BLaER1 (cell line): ENCODE data around the gene MAP3K13.
"Not testable (repeated sequence)": the region's sequence is repeated elsewhere in the genome, so short reads cannot be mapped to it uniquely, and the experiment has no call there.

Experiments
- H3K27ac ChIP-seq: shearing (Covaris generic); formaldehyde crosslinking; 2 replicates; pipeline ENCODE4 v1.8.1; 2022
- H3K27me3 ChIP-seq: shearing (Covaris generic); formaldehyde crosslinking; 2 replicates; pipeline ENCODE4 v1.8.1; 2022
- H3K36me3 ChIP-seq: shearing (Covaris generic); formaldehyde crosslinking; 2 replicates; pipeline ENCODE4 v1.8.1; 2022
- H3K4me1 ChIP-seq: shearing (Covaris generic); formaldehyde crosslinking; 2 replicates; pipeline ENCODE4 v1.8.1; 2022
- H3K4me2 ChIP-seq: shearing (Covaris generic); formaldehyde crosslinking; 2 replicates; pipeline ENCODE4 v1.8.1; 2022
- H3K4me3 ChIP-seq: shearing (Covaris generic); formaldehyde crosslinking; 2 replicates; pipeline ENCODE4 v1.8.1; 2022
- H3K9ac ChIP-seq: shearing (Covaris generic); formaldehyde crosslinking; 2 replicates; pipeline ENCODE4 v1.8.1; 2022
- H3K9me3 ChIP-seq: shearing (Covaris generic); formaldehyde crosslinking; 2 replicates; pipeline ENCODE4 v1.8.1; 2022
- H4K20me1 ChIP-seq: shearing (Covaris generic); formaldehyde crosslinking; 2 replicates; pipeline ENCODE4 v1.8.1; 2022
- Cebpa-rat ChIP-seq: shearing (Covaris generic); IDR thresholded peaks from 2 replicates; pipeline ENCODE4 v1.8.1; 2022

The MAP3K13 gene

GRCh38 chr3:185469542-185469941, 106.6 kb downstream of the MAP3K13 start:
- Histone ChIP-seq H3K4me2 (no peak overlapping the region), H3K27ac (no peak overlapping the region), H4K20me1 (no peaks in the 10 kb centered on the region), H3K27me3 (no peaks in the 10 kb centered on the region), H3K4me3 (no peak overlapping the region), H3K36me3 (peaks cover 6% of the 10 kb centered on the region; the same call in 1 of the 2 replicates), H3K9me3 (no peaks in the 10 kb centered on the region), H3K9ac (no peak overlapping the region), H3K4me1 (no peaks in the 10 kb centered on the region)
- no peak for TF ChIP-seq Cebpa-rat

- Histone ChIP-seq H3K4me2 (no peak overlapping the region), H4K20me1 (no peaks in the 10 kb centered on the region), H3K36me3 (peaks cover 6% of the 10 kb centered on the region; the same call in 1 of the 2 replicates), H3K4me1 (no peaks in the 10 kb centered on the region), H3K27me3 (no peaks in the 10 kb centered on the region), H3K27ac (no peak overlapping the region), H3K9me3 (no peaks in the 10 kb centered on the region), H3K4me3 (no peak overlapping the region), H3K9ac (no peak overlapping the region)
- TF ChIP-seq Cebpa-rat: no peak
Measured at GRCh38 chr3:185470323-185470722, 107.4 kb downstream of the MAP3K13 start.

GRCh38 chr3:185473290-185473815, 110.4 kb downstream of the MAP3K13 start:
- H3K4me2 ChIP-seq: no peak overlapping the region
- no peaks in the 10 kb centered on the region for H3K4me1 ChIP-seq
- H3K4me3 ChIP-seq: no peak overlapping the region
- no peak overlapping the region for H3K27ac ChIP-seq
- H4K20me1 ChIP-seq: no peaks in the 10 kb centered on the region
- no peak for TF ChIP-seq Cebpa-rat
- no peaks in the 10 kb centered on the region for H3K9me3 ChIP-seq
- no peak overlapping the region for H3K9ac ChIP-seq
- H3K27me3 ChIP-seq: no peaks in the 10 kb centered on the region
- H3K36me3 ChIP-seq: peaks cover 6% of the 10 kb centered on the region; the same call in 1 of the 2 replicates

GRCh38 chr3:185474922-185475321, 112.0 kb downstream of the MAP3K13 start:
- H3K27me3 ChIP-seq, H3K4me1 ChIP-seq, H4K20me1 ChIP-seq, H3K36me3 ChIP-seq, H3K4me2 ChIP-seq, H3K9ac ChIP-seq, H3K9me3 ChIP-seq, H3K4me3 ChIP-seq, H3K27ac ChIP-seq: not testable (repeated sequence)

GRCh38 chr3:185477316-185477715, 114.4 kb downstream of the MAP3K13 start:
- peaks cover 21% of the 10 kb centered on the region; the same call in 1 of the 2 replicates for H3K36me3 ChIP-seq
- no peaks in the 10 kb centered on the region for H4K20me1 ChIP-seq
- no peak overlapping the region for H3K4me2 ChIP-seq
- TF ChIP-seq Cebpa-rat: no peak
- no peaks in the 10 kb centered on the region for H3K4me1 ChIP-seq
- no peaks in the 10 kb centered on the region for H3K27me3 ChIP-seq
- no peak overlapping the region for H3K27ac ChIP-seq
- H3K9ac ChIP-seq: no peak overlapping the region
- peaks cover 11% of the 10 kb centered on the region; the same call in 1 of the 2 replicates for H3K9me3 ChIP-seq
- no peak overlapping the region for H3K4me3 ChIP-seq

- H3K4me1 ChIP-seq: no peaks in the 10 kb centered on the region
- TF ChIP-seq Cebpa-rat: no peak
- no peak overlapping the region for H3K27ac ChIP-seq
- H3K9ac ChIP-seq: no peak overlapping the region
- H3K9me3 ChIP-seq: peaks cover 11% of the 10 kb centered on the region; the same call in 1 of the 2 replicates
- no peaks in the 10 kb centered on the region for H3K27me3 ChIP-seq
- H3K36me3 ChIP-seq: peaks cover 21% of the 10 kb centered on the region; the same call in 1 of the 2 replicates
- H3K4me3 ChIP-seq: no peak overlapping the region
- no peaks in the 10 kb centered on the region for H4K20me1 ChIP-seq
- H3K4me2 ChIP-seq: no peak overlapping the region
Measured at GRCh38 chr3:185479373-185479945, 116.5 kb downstream of the MAP3K13 start.

- Histone ChIP-seq H3K27ac (no peak overlapping the region), H3K9ac (no peak overlapping the region), H3K9me3 (peaks cover 11% of the 10 kb centered on the region; the same call in 1 of the 2 replicates), H3K4me1 (no peaks in the 10 kb centered on the region), H3K36me3 (peaks cover 58% of the 10 kb centered on the region), H3K4me3 (no peak overlapping the region), H3K27me3 (no peaks in the 10 kb centered on the region), H4K20me1 (no peaks in the 10 kb centered on the region), H3K4me2 (no peak overlapping the region)
- no peak for TF ChIP-seq Cebpa-rat
Measured at GRCh38 chr3:185484296-185484695, 121.4 kb downstream of the MAP3K13 start.

- H4K20me1 ChIP-seq: no peaks in the 10 kb centered on the region
- no peak overlapping the region for H3K27ac ChIP-seq
- no peak for TF ChIP-seq Cebpa-rat
- no peak overlapping the region for H3K4me3 ChIP-seq
- H3K4me2 ChIP-seq: no peak overlapping the region
- no peak overlapping the region for H3K9ac ChIP-seq
- peaks cover 64% of the 10 kb centered on the region for H3K36me3 ChIP-seq
- no peaks in the 10 kb centered on the region for H3K9me3 ChIP-seq
- no peaks in the 10 kb centered on the region for H3K4me1 ChIP-seq
- H3K27me3 ChIP-seq: no peaks in the 10 kb centered on the region
Measured at GRCh38 chr3:185486394-185486793, 123.5 kb downstream of the MAP3K13 start.

GRCh38 chr3:185488465-185488864, 125.5 kb downstream of the MAP3K13 start:
- Histone ChIP-seq H3K9ac (no peak overlapping the region), H3K4me1 (no peaks in the 10 kb centered on the region), H3K9me3 (no peaks in the 10 kb centered on the region), H3K36me3 (peaks cover 78% of the 10 kb centered on the region), H4K20me1 (no peaks in the 10 kb centered on the region), H3K27ac (no peak overlapping the region), H3K4me2 (no peak overlapping the region), H3K4me3 (no peak overlapping the region), H3K27me3 (no peaks in the 10 kb centered on the region)
- no peak for TF ChIP-seq Cebpa-rat

- peaks cover 88% of the 10 kb centered on the region for H3K36me3 ChIP-seq
- H3K4me2 ChIP-seq: no peak overlapping the region
- TF ChIP-seq Cebpa-rat: no peak
- peaks cover 10% of the 10 kb centered on the region; the same call in 1 of the 2 replicates for H4K20me1 ChIP-seq
- H3K27ac ChIP-seq: no peak overlapping the region
- no peaks in the 10 kb centered on the region for H3K27me3 ChIP-seq
- H3K9ac ChIP-seq: no peak overlapping the region
- no peaks in the 10 kb centered on the region for H3K4me1 ChIP-seq
- no peaks in the 10 kb centered on the region for H3K9me3 ChIP-seq
- no peak overlapping the region for H3K4me3 ChIP-seq
Measured at GRCh38 chr3:185489462-185489861, 126.5 kb downstream of the MAP3K13 start.
